Peyer's patch (tissue), 4 donors: ENCODE measurements around the gene ADORA2A.

Experiments
- CTCF ChIP-seq, 6 experiments: fragments of 450-650 bp in 4 of 6; fragments of 200-600 bp in 2 of 6; sonication (generic) in 1 of 6; IDR thresholded peaks; one replicate each; pipeline ENCODE4 v1.5.1; 2017 to 2019; ENCODE audit warnings: antibody characterized with exemption in 6 of 6, mild to moderate bottlenecking in 3 of 6, moderate library complexity in 1 of 6
- POLR2A ChIP-seq, 2 donors: fragments of 450-650 bp; IDR thresholded peaks; one replicate each; pipeline ENCODE4 v1.5.1; 2017; ENCODE audit warnings: antibody characterized with exemption in 2 of 2, mild to moderate bottlenecking in 2 of 2, moderate library complexity in 2 of 2

- TF ChIP-seq CTCF (IDR thresholded peaks at IDR 0.05), result no peak
- TF ChIP-seq POLR2A (IDR thresholded peaks at IDR 0.05), result no peak
Measured at GRCh38 chr22:24445481-24446259, 18.3 kb downstream of the ADORA2A start.
